Activated naive CD4-positive, alpha-beta T cell treated with anti-CD3 and anti-CD28 coated beads, Interleukin-2, amount 10 ng/mL, durations not matched to agents 7 days and 5 days (primary cell): ENCODE results near the gene FBXO31.
"Not testable (repeated sequence)": the region's sequence is repeated elsewhere in the genome, so short reads cannot be mapped to it uniquely, and the experiment has no call there.

Experiments used
- CTCF ChIA-PET: fragments of 350-600 bp; sonication (Branson Sonifier 250); formaldehyde crosslinking; loops from one replicate; lab custom pipeline; 2021; ENCODE audit warnings: antibody characterized with exemption; lab: Charles Lee
- DNase-seq: peaks from one replicate; pipeline ENCODE4 v3.0.0-alpha.2; 2020
- H3K27ac Mint-ChIP-seq: one replicate; pipeline ENCODE4 v1.8.0; 2021; ENCODE audit warnings: mild to moderate bottlenecking, moderate library complexity, mixed read lengths
- H3K27me3 Mint-ChIP-seq: one replicate; pipeline ENCODE4 v1.8.0; 2021; ENCODE audit warnings: mild to moderate bottlenecking, mixed read lengths
- H3K36me3 Mint-ChIP-seq: one replicate; pipeline ENCODE4 v1.8.0; 2021; ENCODE audit warnings: mixed read lengths
- H3K4me1 Mint-ChIP-seq: one replicate; pipeline ENCODE4 v1.8.0; 2021; ENCODE audit warnings: mixed read lengths
- H3K4me3 Mint-ChIP-seq: one replicate; pipeline ENCODE4 v1.8.0; 2021; ENCODE audit warnings: mild to moderate bottlenecking, moderate library complexity, mixed read lengths
- H3K9me3 Mint-ChIP-seq: one replicate; pipeline ENCODE4 v1.8.0; 2021; ENCODE audit warnings: mixed read lengths

Gene FBXO31

DNA sequence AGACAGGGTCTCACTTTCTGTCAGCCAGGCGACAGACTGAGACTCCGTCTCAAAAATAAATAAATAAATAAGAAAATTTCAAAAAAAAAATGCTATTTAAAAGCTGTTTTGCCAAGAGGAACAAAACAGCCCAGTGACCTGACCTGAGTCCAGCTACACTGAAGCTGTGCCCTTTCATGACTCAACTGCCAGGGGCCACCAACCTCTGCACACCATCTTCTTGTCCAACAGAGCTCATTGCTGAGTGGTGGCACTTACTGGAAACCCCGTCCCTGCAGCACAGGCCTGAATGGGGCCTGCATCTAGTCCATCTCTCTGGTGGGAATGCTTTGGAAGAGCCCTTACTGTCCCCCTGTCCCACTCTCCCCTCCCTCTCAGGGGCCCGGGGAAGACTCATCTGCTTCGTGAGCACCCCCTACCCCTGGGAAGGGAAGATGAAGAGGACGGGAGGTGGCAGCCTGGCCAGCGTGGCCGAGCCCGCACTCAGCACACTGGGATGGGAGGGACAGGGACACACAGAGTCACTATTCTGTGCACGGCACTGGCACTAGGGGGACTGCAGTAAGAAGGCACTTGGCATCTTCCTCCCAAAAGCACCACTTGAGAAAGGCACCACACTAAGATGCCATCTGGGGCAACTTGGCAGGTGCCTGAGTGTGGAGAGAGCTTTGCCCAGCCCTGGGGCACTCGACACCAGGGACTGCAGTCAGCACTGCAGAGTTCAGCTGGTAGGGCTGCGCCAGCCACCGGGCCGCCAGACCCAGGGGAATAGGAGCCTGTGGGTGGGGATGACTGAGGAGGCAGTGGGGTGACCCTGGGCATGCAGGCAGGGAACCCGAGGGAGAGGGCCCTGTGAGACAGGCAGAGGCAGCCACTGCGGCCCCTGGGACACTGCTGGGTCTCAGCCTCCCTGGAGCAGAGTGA, 13.5 kb downstream of the FBXO31 start:
- CTCF ChIA-PET = interaction anchor here (0.7 kb wide), 1 partner anchor 266 kb away, joined by 4 read pairs; no protein-coding TSS in a partner anchor

DNA sequence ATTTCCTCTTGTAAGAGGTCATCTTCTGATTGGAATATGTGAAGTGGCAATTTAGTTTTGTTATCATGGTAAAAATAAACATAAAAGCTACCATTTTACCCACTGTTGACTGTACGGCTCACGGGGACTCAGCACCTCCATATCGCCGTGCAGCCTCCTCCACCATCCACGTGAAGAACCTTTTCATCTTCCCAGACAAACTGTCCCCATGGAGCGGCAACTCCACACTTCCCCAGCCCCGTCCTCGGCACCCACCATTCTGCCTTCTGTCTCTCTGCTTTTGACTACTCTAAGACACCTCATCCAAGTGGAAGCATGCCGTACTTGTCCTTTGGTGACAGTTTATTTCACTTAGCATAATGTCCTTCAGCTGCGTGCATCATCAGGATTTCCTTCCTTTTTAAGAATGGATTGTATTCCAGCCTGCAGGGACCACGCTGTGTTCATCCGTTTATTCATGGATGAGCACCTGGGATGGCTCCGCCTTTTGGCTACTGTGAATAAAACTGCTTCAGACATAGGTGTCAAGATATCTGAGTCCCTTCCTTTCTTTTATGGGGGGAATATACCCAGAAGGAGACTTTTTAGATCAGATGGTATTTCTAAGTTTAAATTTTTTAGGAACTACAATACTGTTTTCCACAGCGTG, 14.3 kb downstream of the FBXO31 start:
- peaks cover 1% of the 10 kb centered on the region for H3K36me3 Mint-ChIP-seq
- DNase-seq = no peak
- H3K27me3 Mint-ChIP-seq = no peaks in the 10 kb centered on the region
- H3K4me3 Mint-ChIP-seq = no peak overlapping the region
- H3K27ac Mint-ChIP-seq = no peak overlapping the region
- CTCF ChIA-PET = interaction anchor here (0.7 kb wide), 1 partner anchor 53 kb away, joined by 3 read pairs; no protein-coding TSS in a partner anchor
- H3K4me1 Mint-ChIP-seq = peaks cover 29% of the 10 kb centered on the region
- H3K9me3 Mint-ChIP-seq = no peaks in the 10 kb centered on the region

More for the DNA sequence above, 13.5 kb downstream of the FBXO31 start:
- H3K27ac Mint-ChIP-seq = no peak overlapping the region
- no peaks in the 10 kb centered on the region for H3K27me3 Mint-ChIP-seq
- peaks cover 21% of the 10 kb centered on the region for H3K4me1 Mint-ChIP-seq
- DNase-seq = no peak
- no peaks in the 10 kb centered on the region for H3K36me3 Mint-ChIP-seq
- H3K4me3 Mint-ChIP-seq = no peak overlapping the region
- H3K9me3 Mint-ChIP-seq = no peaks in the 10 kb centered on the region

DNA sequence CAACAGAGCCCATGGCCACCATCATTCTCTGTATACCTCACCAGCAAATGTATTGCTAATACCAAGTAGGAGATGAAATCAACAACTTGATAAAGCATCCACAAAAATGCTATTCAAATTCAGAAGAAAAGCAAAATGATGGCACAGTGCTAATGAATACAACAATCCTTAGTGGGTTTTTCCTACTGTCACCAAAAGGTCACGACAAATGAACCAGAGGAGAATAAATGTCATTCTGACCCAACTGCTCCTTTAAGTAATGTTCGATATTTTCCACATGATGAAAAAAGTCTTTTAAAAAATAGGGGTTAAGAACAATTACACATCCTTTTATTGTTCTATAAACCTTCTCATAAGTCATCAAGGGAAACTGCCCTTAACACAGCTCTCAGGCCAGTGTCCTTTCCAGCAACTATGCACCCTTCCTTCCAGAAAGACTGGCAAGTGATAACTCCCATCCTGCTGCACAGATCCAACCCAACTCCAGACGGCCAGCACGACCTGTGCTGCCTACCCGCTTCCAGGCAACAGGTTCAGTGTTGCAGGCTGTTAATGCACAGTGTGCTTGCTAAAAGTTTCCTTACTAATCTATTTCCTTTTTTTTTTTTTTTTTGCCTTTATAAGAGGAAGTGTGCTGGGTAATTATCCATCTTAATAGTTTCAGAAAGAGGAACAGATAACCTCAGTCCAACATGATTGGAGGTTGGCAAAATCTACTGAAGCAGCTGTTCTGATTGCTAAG, 15.4 kb downstream of the FBXO31 start:
- no peaks in the 10 kb centered on the region for H3K27me3 Mint-ChIP-seq
- no peak overlapping the region for H3K27ac Mint-ChIP-seq
- H3K36me3 Mint-ChIP-seq = peaks cover 3% of the 10 kb centered on the region
- no peaks in the 10 kb centered on the region for H3K9me3 Mint-ChIP-seq
- CTCF ChIA-PET = interaction anchor here (0.7 kb wide), 1 partner anchor 52 kb away, joined by 3 read pairs; no protein-coding TSS in a partner anchor
- DNase-seq = no peak
- H3K4me1 Mint-ChIP-seq = peaks cover 32% of the 10 kb centered on the region
- H3K4me3 Mint-ChIP-seq = no peak overlapping the region

DNA sequence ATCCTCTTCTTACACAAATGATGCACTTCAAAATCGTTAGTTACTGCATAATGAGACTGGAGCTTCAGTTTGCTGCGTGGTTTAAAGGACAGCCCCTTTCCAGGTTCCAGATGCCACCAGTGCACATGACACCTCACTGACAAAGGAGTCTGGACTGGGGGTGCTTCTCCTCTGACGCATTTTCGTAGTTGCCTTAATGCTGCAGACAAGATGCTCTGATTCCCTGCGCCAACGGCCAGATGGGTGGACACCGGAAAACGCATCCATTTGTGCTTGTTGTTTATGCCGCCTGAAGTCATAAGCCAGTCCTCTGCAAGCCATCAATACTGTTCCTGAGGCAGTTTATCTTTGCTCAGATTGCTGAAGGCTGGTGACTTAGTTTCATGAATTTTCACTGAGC, 16.0 kb downstream of the FBXO31 start:
- H3K4me1 Mint-ChIP-seq = peaks cover 32% of the 10 kb centered on the region
- DNase-seq = no peak
- H3K4me3 Mint-ChIP-seq = no peak overlapping the region
- no peaks in the 10 kb centered on the region for H3K9me3 Mint-ChIP-seq
- H3K27ac Mint-ChIP-seq = no peak overlapping the region
- CTCF ChIA-PET = no interaction called here
- H3K27me3 Mint-ChIP-seq = no peaks in the 10 kb centered on the region
- peaks cover 3% of the 10 kb centered on the region for H3K36me3 Mint-ChIP-seq

DNA sequence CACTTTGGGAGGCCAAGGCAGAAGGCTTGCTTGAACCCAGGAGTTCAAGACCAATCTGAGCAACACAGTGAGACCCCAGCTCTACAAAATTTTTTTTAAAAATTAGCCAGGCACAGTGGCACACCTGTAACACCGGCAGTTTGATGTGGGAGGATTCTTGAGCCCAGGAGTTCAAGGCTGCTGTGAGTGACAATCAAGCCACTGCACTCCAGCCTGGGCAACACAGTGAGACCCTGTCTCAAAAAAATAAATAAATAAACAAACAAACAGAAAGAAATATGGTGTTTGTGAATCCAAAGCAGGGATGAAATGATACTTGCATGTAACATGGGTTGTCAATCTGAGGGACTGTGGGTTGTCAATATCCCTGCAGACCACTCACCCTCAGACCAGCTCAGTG, 16.6 kb downstream of the FBXO31 start:
- no peaks in the 10 kb centered on the region for H3K9me3 Mint-ChIP-seq
- H3K27me3 Mint-ChIP-seq = no peaks in the 10 kb centered on the region
- peaks cover 3% of the 10 kb centered on the region for H3K36me3 Mint-ChIP-seq
- CTCF ChIA-PET = no interaction called here
- no peak overlapping the region for H3K4me3 Mint-ChIP-seq
- peaks cover 31% of the 10 kb centered on the region for H3K4me1 Mint-ChIP-seq
- no peak overlapping the region for H3K27ac Mint-ChIP-seq
- DNase-seq = no peak

DNA sequence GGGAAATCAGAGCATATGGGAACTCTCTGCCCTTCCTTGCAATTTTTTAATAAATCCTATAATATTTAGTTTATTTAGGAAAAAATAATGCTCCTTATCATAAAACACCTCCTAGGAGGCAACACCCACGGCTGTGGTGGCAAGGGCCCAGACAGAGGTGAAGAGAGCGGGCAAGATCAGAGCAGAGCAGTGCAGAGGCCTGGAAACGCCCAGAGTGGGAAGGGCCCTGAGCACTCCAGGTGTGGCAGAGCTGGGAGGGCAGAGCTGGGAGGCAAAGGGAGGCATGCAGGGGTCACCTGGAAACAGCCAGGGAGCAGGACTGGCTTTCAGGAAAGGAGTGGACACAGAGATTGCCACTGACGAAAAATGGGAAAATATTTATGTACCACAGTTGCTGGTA, 17.3 kb downstream of the FBXO31 start:
- Mint-ChIP-seq H3K4me1 (peaks cover 26% of the 10 kb centered on the region), H3K36me3 (peaks cover 4% of the 10 kb centered on the region), H3K27ac (no peak overlapping the region), H3K27me3 (no peaks in the 10 kb centered on the region), H3K9me3 (no peaks in the 10 kb centered on the region), H3K4me3 (no peak overlapping the region)
- CTCF ChIA-PET = no interaction called here
- DNase-seq = no peak

DNA sequence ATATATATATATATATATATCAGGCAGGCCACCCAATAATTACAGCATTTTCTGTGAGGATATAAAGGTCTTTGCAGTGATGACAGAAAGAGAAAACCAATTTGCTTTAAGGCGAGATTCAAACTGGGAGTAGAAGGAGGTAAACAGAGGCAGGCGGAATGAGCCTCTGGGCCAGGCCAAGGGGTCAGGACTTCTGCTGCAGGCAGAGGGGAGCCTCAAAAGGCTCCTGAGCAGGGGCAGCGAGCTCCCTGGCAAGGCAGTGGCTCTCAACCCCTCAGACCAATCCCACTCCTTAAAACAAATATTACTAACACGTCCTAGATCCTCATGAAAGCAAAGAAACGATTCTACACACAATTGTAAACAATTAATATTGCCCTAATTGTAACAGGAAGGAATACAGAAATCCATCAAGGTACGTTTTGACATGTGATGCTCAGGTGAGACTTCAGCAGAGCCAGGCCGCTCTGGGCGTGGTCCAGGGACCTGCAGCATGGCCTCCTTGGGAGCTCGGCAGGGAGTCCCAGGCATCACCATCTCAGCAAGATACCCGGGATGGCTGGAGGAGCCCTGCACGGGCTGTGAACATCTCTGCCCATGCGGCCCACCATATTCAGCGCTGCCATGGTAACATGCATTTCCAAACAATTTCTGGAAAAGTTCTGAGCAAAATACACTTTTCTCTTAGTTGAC, 18.4 kb downstream of the FBXO31 start:
- CTCF ChIA-PET = no interaction called here
- Mint-ChIP-seq H3K9me3 (no peaks in the 10 kb centered on the region), H3K4me1 (peaks cover 26% of the 10 kb centered on the region), H3K36me3 (peaks cover 10% of the 10 kb centered on the region), H3K27ac (peak overlapping the region; percentile 19), H3K4me3 (no peak overlapping the region), H3K27me3 (no peaks in the 10 kb centered on the region)
- no peak for DNase-seq

DNA sequence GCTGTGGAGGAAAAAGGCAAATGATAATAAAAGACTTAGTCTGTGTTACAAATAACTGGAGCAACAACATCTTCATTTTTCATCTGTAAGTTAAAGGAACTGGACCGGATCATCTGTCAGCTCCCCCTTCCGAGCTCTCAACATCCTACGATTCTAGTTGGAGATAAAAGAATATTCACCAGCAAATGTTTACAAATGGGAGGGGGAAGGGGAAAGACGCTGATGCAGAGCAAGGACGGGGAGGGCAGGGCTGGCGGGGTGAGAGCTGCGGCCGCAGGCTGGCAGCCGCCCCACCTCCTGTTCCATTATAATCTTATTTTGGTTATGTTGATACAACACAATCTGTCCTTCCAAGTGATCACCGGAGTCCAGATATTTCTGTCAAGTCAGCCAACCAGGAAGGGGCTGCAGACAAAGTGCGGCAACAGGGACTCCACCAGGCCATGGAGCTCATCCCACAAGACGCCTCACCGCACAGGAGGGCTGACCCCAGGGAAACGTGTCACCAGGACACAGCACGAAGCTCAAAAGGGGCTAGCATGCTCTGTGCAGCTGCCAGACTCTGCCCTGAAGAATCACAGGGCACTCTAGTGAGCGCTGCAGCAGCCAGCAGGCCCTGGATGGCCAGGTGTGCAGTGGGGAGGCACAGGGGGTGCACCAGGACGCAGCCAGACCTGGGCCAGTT, 19.7 kb downstream of the FBXO31 start:
- H3K27me3 Mint-ChIP-seq = no peaks in the 10 kb centered on the region
- peaks cover 16% of the 10 kb centered on the region for H3K36me3 Mint-ChIP-seq
- no peaks in the 10 kb centered on the region for H3K9me3 Mint-ChIP-seq
- no peak for DNase-seq
- CTCF ChIA-PET = interaction anchor here (0.7 kb wide), 1 partner anchor 30 kb away, joined by 3 read pairs; no protein-coding TSS in a partner anchor
- peak overlapping the region; percentile 77 for H3K27ac Mint-ChIP-seq
- peaks cover 22% of the 10 kb centered on the region for H3K4me1 Mint-ChIP-seq
- peak overlapping the region; percentile 18 for H3K4me3 Mint-ChIP-seq

DNA sequence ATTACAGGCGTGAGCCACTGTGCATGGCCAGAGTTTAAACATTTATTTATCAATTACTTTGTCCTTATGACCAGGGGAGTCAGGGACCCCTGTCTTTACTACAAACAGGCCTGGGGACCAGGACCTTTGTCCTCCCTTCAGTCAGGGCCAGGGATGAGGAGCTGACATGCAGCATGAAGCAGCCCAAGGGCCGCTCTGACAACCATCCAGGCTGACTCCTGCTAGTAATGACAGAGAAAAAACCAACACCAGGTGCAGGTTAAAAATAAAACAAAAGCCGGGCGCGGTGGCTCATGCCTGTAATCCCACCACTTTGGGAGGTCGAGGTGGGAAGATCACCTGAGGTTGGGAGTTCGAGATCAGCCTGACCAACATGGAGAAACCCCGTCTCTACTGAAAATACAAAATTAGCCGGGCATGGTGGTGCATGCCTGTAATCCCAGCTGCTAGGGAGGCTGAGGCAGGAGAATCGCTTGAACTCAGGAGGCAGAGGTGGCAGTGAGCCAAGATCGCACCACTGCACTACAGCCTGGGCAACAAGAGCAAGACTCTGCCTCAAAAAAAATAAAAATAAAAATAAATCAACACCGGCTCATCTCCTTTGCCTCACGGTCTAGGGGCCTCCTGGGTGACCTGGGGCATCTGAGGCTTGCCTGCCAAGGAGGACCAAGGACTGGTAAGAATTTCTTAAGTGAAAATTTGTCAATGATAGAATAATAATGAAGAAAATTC, 20.6 kb downstream of the FBXO31 start:
- DNase-seq, H3K27ac Mint-ChIP-seq, H3K27me3 Mint-ChIP-seq, H3K9me3 Mint-ChIP-seq, CTCF ChIA-PET, H3K4me3 Mint-ChIP-seq: not testable (repeated sequence)
- Mint-ChIP-seq H3K4me1 (peaks cover 22% of the 10 kb centered on the region), H3K36me3 (peaks cover 18% of the 10 kb centered on the region)

DNA sequence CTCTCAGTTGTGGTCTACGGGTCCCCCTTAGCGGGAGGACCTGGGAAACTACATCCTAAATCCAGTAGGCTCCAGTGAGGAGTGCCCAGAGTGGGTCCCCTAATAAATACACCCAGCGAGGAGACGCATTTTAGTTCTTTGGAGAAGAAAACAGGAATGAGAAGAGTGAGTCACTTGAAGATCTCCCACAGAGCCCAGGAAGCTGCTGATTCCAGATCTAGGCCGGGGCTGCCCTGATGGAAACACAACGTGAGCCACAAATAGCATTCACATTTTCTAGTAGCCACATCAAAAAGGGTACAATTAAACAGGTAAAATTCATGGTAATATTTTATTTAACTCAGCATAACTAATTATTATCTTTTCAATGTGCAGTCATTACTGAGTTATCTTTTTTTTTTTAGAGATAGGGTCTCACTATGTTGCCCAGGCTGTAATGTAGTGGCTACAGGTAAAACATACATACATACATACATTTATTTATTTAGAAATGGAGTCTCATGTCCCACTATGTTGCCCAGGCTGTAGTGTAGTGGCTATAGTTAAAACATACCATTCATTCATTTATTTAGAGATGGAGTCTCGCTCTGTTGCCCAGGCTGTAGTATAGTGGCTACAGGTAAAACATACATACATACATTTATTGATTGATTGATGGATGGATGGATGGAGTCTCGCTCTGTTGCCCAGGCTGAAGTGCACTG, 21.5 kb downstream of the FBXO31 start:
- CTCF ChIA-PET = no interaction called here
- no peak overlapping the region for H3K27ac Mint-ChIP-seq
- no peaks in the 10 kb centered on the region for H3K27me3 Mint-ChIP-seq
- H3K36me3 Mint-ChIP-seq = peaks cover 19% of the 10 kb centered on the region
- no peak overlapping the region for H3K4me3 Mint-ChIP-seq
- no peaks in the 10 kb centered on the region for H3K9me3 Mint-ChIP-seq
- DNase-seq = no peak
- H3K4me1 Mint-ChIP-seq = peaks cover 22% of the 10 kb centered on the region

DNA sequence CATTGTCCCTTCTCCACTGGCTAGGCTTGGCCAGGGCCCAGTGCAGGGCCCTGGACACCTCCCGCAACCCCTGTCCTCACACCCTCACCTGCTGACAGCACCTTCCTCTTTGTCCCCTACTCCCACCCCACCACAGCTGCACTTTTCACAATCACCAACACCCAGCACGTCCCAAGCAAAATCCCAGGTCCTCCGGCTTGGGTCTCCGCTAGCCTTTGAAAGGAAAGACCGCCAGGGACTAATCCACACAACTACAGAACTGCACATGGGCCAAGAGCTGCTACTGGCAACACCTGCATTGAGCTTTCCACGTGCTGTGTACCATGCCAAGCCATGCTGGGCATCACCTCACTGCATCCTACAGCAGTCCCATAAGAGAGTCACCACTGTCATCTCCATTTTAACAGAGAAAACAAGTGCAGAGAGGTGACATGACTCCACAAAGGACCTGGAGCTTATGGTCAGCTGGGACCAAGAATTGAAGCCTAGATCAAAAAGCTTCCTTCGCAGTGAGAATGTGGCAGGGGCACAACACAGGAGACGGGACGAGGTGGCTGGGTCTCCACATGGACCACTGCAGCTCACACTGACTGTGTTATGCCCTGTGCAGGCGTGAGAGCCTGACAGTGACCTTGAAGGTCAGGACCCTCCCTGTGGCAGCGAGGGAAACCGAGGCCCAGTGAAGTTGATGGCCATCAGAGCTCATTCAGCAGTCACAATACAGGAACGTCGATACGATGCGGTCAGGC, 22.5 kb downstream of the FBXO31 start:
- H3K4me1 Mint-ChIP-seq = peaks cover 18% of the 10 kb centered on the region
- no peaks in the 10 kb centered on the region for H3K27me3 Mint-ChIP-seq
- peaks cover 19% of the 10 kb centered on the region for H3K36me3 Mint-ChIP-seq
- no peak overlapping the region for H3K4me3 Mint-ChIP-seq
- H3K9me3 Mint-ChIP-seq = no peaks in the 10 kb centered on the region
- peak overlapping the region; percentile 76 for H3K27ac Mint-ChIP-seq
- no peak for DNase-seq
- CTCF ChIA-PET = no interaction called here

DNA sequence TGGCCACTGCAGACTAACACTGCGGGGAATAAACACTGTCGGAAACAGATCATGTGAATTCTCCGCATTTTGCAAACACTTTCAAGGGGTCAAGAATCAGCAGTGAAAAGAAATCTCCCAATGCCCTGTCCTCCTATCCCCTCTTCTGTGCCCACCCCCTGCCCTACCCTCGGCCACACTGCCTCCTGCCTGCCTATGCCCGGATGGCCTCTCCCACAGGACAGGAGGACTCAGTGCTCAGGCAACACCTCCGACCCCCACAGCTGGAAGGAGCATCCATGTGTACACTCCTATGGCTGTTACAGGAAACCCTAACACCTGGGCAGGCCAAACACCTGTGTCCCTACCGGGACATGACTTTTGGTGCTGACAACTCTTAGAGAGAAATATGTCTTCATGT, 24.5 kb downstream of the FBXO31 start:
- no peak overlapping the region for H3K27ac Mint-ChIP-seq

More for the DNA sequence above, 24.5 kb downstream of the FBXO31 start:
- no peak overlapping the region for H3K4me3 Mint-ChIP-seq
- H3K27me3 Mint-ChIP-seq = no peaks in the 10 kb centered on the region
- CTCF ChIA-PET = interaction anchor here (0.8 kb wide), 1 partner anchor 277 kb away, joined by 4 read pairs; no protein-coding TSS in a partner anchor
- H3K4me1 Mint-ChIP-seq = peaks cover 5% of the 10 kb centered on the region
- DNase-seq = no peak
- H3K36me3 Mint-ChIP-seq = peaks cover 18% of the 10 kb centered on the region
- no peaks in the 10 kb centered on the region for H3K9me3 Mint-ChIP-seq
